Activated gamma-delta T cell treated with anti-CD3 and anti-CD28 coated beads, Interleukin-2, amount 50 U/mL, for 16 hours (primary cell): ENCODE results near the gene FAM200A.
"Not testable (repeated sequence)": the region's sequence is repeated elsewhere in the genome, so short reads cannot be mapped to it uniquely, and the experiment has no call there.

Source experiments
- DNase-seq: peaks from one replicate; pipeline ENCODE4 v3.0.0-alpha.2; 2020; ENCODE audit warnings: low read depth

FAM200A gene

DNA sequence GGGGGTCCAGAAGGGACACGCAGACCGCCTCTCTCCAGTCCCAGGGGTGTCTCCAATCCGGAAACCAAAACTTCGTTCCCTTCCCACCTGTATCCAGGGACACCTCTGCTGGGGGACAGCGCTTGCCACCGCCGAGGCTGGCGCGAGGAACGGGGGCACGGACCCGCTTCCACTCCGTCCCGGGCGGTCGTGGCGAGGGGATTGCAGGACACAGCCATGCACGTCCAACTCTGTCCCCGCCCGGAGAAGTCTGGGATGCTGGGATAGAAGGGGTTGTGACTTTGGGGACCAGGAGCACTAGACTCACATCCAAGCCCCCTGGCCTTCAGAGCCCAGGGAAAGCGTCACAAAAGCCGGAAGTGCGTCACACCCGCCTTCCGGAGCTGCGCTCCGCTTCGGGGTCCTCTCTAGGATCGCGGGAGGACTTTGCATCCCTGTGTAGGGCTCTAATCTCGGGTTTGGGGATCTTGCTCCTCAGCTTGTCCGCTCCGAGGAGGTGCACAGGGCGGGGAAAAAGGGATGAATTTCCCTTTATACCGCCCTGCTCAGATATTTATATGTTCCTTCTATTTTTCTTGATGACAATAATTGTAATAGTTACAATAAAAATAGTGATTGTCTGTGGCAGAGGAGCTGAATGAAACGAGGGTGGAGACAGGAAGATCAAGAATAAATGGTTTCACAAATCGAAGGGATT is at the start of gene FAM200A:
TSS of gene FAM200A (minus strand) at position 348 of the 697 bp plus-strand sequence. CDS start 3,707 bp downstream, outside the sequence.
- DNase-seq, result peak; percentile 79

DNA sequence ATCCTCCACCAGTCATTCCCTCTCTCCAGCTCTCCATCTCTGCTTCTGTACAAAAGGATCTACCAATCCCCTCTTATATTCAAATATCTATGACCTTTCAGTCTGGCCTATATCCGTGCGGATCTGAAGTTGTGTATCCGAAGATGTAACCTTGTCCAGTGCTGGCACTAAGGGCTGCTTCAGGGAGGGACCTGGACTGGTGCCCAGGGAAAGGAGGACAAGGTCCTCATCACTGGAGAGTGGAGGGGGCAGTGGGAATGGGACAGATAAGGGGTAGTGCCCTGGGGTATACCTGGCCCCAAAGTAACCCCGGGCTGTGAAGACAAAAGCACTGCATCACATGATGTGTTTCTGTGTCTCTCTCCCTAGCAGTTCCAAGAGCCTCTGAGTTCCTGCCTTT is 47.9 kb upstream of the FAM200A start:
- DNase-seq, result no peak

GRCh38 chr7:99597762-99598501 is 46.0 kb upstream of the FAM200A start, which contains the start of gene TMEM225B:
TSS of gene TMEM225B (plus strand) at chr7:99598267. CDS start at chr7:99604389, 6,122 bp downstream.
- DNase-seq, result no peak

- no peak for DNase-seq
Observed at GRCh38 chr7:99596408-99596955, 44.6 kb upstream of the FAM200A start.

GRCh38 chr7:99594948-99595745 is 43.2 kb upstream of the FAM200A start:
- DNase-seq, result no peak

- DNase-seq, result no peak
Observed at GRCh38 chr7:99588868-99589267, 37.0 kb upstream of the FAM200A start.

DNA sequence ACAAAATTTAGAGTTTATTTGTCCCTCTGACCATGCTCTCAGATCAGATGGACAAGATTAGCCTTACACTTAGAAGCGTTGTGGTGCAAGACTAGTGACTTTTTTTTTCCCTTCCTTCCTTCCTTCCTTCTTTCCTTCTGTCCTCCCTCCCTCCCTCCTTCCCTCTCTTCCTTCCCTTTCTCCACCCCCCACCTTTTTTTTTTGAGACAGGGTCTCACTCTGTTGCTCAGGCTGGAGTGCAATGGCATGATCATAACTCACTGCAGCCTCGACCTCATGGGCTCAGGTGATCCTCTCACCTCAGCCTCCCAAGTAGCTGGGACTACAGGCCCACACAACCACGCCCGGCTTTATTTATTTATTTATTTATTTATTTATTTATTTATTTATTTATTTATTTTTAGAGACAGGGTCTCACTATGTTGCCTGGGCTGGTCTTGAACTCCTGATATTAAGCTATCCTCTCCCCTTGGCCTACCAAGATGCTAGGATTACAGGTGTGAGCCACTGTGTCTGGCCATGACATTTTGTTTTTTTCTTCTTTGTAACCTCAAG is 28.9 kb upstream of the FAM200A start:
- not testable (repeated sequence) for DNase-seq

DNA sequence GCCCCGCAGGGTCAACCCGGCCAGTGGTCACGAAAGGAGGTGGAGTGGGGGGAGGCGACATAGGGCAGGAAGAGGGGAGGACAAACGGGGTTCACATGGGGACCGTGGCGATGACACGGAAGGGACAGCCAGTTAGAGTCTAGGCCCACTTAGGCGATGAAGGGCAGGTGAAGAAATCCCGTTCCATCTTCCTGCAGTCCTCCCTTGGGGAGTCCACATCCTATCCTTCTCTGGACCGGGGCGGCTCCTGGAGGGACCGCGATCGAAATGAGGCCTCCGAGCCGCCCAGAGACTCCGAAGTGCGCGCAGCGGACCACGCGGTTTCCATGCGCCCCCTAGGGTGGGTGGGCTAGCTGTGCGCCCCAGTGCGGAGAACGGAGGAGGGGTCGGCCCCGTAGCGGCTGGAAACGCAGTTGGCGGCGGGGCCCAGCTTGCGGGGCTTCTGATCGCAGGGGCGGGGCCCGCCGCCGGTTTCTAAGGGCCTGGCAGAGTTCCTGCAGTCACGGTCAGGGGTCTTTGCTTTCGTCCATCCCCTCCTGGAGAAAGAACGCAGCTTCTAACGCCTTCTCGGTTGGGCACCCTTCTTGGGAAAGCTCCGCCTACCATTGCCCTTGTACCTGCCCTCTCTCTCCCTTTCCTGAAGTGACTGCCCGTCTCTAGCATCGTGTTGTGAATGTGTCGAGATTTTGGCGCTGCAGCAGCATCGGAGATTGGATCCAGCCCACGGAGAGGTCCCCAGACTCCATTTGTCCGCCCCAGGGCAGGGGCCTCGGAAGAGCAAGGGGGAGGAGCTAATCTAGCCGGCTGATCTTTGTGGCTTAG is 28.3 kb upstream of the FAM200A start:
- DNase-seq, result peak; percentile 33

GRCh38 chr7:99579281-99579955 is 27.5 kb upstream of the FAM200A start:
- DNase-seq, result no peak

GRCh38 chr7:99576251-99576650 is 24.3 kb upstream of the FAM200A start:
- DNase-seq, result no peak

DNA sequence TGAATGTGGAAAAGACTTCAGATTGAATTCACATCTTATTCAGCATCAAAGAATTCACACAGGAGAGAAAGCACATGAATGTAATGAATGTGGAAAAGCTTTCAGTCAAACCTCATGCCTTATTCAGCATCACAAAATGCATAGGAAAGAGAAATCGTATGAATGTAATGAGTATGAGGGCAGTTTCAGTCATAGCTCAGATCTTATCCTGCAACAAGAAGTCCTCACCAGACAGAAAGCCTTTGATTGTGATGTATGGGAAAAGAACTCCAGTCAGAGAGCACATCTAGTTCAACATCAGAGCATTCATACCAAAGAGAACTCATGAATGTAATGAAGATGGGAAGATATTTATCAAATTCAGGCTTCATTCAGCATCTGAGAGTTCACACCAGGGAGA is 21.3 kb upstream of the FAM200A start:
- DNase-seq, result no peak

- DNase-seq, result no peak
Observed at GRCh38 chr7:99571768-99572167, 19.9 kb upstream of the FAM200A start.

- DNase-seq, result not testable (repeated sequence)
Observed at GRCh38 chr7:99568770-99569169, 16.9 kb upstream of the FAM200A start.

- no peak for DNase-seq
Observed at GRCh38 chr7:99563650-99564049, 11.7 kb upstream of the FAM200A start.

GRCh38 chr7:99562832-99563231 is 10.9 kb upstream of the FAM200A start:
- no peak for DNase-seq

DNA sequence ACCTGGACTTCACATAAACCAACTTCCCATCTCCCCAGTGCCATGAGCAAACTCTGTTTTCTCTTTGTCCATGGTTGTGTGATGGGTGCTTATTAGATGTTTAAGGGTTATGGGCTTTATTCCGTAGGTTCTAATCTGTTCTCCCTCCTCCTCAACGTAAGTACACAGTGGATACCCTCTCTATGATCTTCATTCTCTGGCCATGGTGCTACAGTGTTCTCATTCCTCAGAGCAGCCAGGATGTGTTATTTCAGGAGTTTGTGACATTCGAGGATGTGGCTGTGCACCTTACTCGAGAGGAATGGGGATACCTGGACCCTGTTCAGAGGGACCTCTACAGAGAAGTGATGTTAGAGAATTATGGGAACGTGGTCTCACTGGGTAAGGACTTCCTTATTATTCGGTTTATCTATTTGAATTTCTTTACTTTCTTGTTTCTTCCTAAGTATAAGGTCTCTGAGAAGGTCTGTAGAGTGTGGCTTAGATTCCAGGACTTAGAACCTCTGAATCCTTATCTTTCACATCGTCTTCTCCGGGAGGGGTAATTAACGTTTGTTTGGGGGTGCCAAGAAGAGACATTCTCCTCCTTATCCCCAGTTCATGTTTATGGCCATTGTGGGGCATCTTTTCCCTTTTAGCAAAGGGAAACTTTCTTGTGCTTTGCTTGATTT is 10.3 kb upstream of the FAM200A start:
- no peak for DNase-seq

DNA sequence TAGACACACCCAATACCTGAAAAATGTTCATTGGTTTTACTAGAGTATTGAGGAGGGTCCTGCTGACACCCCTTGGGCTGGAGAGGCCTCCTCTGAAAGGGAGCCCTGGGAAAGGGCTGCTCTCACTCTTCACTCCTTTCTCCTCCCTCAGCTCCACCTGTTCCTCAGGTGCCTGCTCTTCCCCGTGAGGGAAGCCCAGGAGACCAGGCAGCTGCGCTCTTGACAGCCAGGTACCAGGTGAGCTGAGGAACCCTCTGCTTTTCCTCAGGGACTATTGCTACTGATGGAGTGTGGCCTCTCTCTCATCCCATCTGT is 9.8 kb upstream of the FAM200A start:
- no peak for DNase-seq

- DNase-seq, result no peak
Observed at GRCh38 chr7:99560834-99561736, 9.2 kb upstream of the FAM200A start.
